SK-N-SH treated with all-trans-retinoic acid at 6 μM for 48 hours (cell line): ENCODE measurements around the gene PSMB8.

Experiments
- CSDC2 ChIP-seq: fragments of 250-450 bp; sonication (Bioruptor Pico); IDR thresholded peaks from 2 replicates; pipeline ENCODE4 v1.5.0; 2020; ENCODE audit warnings: mild to moderate bottlenecking, moderate library complexity
- CSRNP3 ChIP-seq: fragments of 250-450 bp; sonication (Bioruptor Pico); IDR thresholded peaks from 2 replicates; pipeline ENCODE4 v1.5.1; 2021; ENCODE audit warnings: mild to moderate bottlenecking, moderate library complexity
- ISL1 ChIP-seq: fragments of 250-450 bp; sonication (Bioruptor Pico); IDR thresholded peaks from 2 replicates; pipeline ENCODE4 v2.1.2; 2022; ENCODE audit warnings: mild to moderate bottlenecking, moderate library complexity
- OSR1 ChIP-seq: fragments of 250-450 bp; sonication (Bioruptor Pico); IDR thresholded peaks from 2 replicates; pipeline ENCODE4 v1.8.0; 2022; ENCODE audit warnings: moderate library complexity, mild to moderate bottlenecking, inconsistent platforms
- PATZ1 ChIP-seq: fragments of 250-450 bp; sonication (Bioruptor Pico); IDR thresholded peaks from 2 replicates; pipeline ENCODE4 v1.8.0; 2020; ENCODE audit warnings: mild to moderate bottlenecking, moderate library complexity, borderline replicate concordance
- POU6F1 ChIP-seq: fragments of 250-450 bp; sonication (Bioruptor Pico); IDR thresholded peaks from 2 replicates; pipeline ENCODE4 v1.8.0; 2021; ENCODE audit warnings: low read depth, mild to moderate bottlenecking, moderate library complexity, borderline replicate concordance
- RARB ChIP-seq: fragments of 250-450 bp; sonication (Bioruptor Pico); IDR thresholded peaks from 2 replicates; pipeline ENCODE4 v1.8.0; 2021; ENCODE audit warnings: mild to moderate bottlenecking, moderate library complexity
- TCF4 ChIP-seq: fragments of 250-450 bp; sonication (Bioruptor Pico); IDR thresholded peaks from 2 replicates; pipeline ENCODE4 v1.8.0; 2021; ENCODE audit warnings: mild to moderate bottlenecking, moderate library complexity, borderline replicate concordance
- TF ChIP-seq, protein P1 (sequence below): fragments of 250-450 bp; sonication (Bioruptor Pico); IDR thresholded peaks from 2 replicates; pipeline ENCODE4 v1.5.1; 2020; ENCODE audit warnings: low read depth, mild to moderate bottlenecking, moderate library complexity

- TF ChIP-seq CSDC2 (CRISPR knock-in tag) (no peak), CSRNP3 (CRISPR knock-in tag) (no peak), PATZ1 (CRISPR knock-in tag) (no peak), RARB (no peak), POU6F1 (CRISPR knock-in tag) (no peak), OSR1 (CRISPR knock-in tag) (no peak), ISL1 (CRISPR knock-in tag) (no peak), TCF4 (CRISPR knock-in tag) (no peak)
- TF ChIP-seq, protein P1, sequence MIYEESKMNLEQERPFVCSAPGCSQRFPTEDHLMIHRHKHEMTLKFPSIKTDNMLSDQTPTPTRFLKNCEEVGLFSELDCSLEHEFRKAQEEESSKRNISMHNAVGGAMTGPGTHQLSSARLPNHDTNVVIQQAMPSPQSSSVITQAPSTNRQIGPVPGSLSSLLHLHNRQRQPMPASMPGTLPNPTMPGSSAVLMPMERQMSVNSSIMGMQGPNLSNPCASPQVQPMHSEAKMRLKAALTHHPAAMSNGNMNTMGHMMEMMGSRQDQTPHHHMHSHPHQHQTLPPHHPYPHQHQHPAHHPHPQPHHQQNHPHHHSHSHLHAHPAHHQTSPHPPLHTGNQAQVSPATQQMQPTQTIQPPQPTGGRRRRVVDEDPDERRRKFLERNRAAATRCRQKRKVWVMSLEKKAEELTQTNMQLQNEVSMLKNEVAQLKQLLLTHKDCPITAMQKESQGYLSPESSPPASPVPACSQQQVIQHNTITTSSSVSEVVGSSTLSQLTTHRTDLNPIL = no peak
Observed at GRCh38 chr6:32882879-32883250, 39.0 kb upstream of the PSMB8 start.
